Measurements from ENCODE around the gene PAQR3.

The PAQR3 gene

DNA sequence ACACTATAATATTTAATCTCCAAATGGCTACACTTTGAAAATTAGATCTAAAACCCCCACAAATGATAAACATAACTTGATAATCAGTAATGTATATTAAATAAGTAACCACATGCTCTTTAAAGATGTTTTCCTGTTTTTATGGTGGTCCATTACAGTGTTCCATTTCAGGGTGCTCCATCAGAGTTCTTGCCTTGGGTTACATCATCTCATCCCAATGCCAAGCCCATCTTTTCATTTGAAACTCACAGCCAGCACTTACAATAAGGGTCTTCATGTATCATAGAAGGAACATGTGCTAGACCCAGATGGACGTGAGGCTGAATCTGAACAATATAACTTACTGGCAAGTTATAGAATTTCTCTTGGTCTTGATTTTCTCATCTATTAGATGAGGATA lies 10.5 kb upstream of the PAQR3 start:
- TF ChIP-seq TCF4 (CRISPR knock-in tag; IDR thresholded peaks at IDR 0.05; ENCODE audit: borderline replicate concordance) (no peak), BACH2 (CRISPR knock-in tag; IDR thresholded peaks at IDR 0.05; ENCODE audit: borderline replicate concordance) (no peak), CSDC2 (CRISPR knock-in tag; IDR thresholded peaks at IDR 0.05) (no peak), ISL1 (CRISPR knock-in tag; IDR thresholded peaks at IDR 0.05) (no peak), GLIS3 (CRISPR knock-in tag; IDR thresholded peaks at IDR 0.05) (no peak)
- TF ChIP-seq, protein P1, sequence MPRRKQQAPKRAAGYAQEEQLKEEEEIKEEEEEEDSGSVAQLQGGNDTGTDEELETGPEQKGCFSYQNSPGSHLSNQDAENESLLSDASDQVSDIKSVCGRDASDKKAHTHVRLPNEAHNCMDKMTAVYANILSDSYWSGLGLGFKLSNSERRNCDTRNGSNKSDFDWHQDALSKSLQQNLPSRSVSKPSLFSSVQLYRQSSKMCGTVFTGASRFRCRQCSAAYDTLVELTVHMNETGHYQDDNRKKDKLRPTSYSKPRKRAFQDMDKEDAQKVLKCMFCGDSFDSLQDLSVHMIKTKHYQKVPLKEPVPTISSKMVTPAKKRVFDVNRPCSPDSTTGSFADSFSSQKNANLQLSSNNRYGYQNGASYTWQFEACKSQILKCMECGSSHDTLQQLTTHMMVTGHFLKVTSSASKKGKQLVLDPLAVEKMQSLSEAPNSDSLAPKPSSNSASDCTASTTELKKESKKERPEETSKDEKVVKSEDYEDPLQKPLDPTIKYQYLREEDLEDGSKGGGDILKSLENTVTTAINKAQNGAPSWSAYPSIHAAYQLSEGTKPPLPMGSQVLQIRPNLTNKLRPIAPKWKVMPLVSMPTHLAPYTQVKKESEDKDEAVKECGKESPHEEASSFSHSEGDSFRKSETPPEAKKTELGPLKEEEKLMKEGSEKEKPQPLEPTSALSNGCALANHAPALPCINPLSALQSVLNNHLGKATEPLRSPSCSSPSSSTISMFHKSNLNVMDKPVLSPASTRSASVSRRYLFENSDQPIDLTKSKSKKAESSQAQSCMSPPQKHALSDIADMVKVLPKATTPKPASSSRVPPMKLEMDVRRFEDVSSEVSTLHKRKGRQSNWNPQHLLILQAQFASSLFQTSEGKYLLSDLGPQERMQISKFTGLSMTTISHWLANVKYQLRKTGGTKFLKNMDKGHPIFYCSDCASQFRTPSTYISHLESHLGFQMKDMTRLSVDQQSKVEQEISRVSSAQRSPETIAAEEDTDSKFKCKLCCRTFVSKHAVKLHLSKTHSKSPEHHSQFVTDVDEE (CRISPR knock-in tag; IDR thresholded peaks at IDR 0.05): no peak
- no peak for ATAC-seq

DNA sequence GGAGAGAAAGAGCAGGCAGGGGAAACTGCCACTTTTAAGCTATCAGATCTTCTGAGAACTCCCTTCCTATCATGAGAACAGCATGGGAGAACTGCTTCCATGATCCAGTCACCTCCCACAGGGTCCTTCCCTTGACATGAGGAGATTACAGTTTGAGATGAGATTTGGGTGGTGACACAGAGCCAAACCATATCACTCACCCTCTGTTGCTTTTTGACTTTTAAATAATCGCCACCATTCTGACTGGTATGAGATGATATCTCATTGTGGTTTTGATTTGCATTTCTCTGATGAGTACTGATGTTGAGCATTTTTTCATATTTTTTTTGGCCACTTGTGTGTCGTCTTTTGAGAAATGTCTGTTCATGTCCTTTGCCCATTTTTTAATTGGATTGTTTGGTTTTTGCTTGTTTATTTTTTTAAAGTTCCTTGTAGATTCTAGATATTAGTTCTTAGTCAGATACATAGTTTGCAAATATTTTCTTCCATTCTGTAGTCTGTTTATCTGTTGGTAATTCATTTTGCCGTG lies 6.5 kb upstream of the PAQR3 start:
- no peak for ATAC-seq

DNA sequence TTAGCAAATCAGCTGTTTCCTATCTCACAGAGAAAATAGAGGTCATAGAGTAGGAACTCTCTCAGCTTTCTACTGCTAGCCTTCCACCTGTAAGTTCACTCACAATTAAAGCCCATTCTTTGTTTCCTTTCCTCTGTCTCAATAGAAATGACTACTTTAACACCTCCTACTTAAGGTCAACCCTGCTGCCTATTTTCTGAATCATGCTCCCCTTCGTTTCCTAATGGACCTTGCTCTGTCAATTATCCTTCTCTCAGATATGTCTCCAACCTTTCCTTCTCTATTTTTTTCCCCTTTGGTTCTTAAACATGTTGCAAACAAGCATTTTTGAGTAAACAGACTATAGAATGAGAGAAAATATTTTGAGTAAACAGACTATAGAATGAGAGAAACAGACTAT lies 5.1 kb upstream of the PAQR3 start:
- TF ChIP-seq SNAI2 (CRISPR knock-in tag; IDR thresholded peaks at IDR 0.05): no peak
- ATAC-seq: no peak

More for the DNA sequence above, 6.5 kb upstream of the PAQR3 start:
- no peak for TF ChIP-seq ZC3H10 (CRISPR knock-in tag; IDR thresholded peaks at IDR 0.05)
- TF ChIP-seq ZNF70 (CRISPR knock-in tag; IDR thresholded peaks at IDR 0.05): no peak
- no peak for TF ChIP-seq BACH2 (CRISPR knock-in tag; IDR thresholded peaks at IDR 0.05; ENCODE audit: borderline replicate concordance)
- TF ChIP-seq ZFP30 (CRISPR knock-in tag; IDR thresholded peaks at IDR 0.05): no peak
- TF ChIP-seq TCF4 (CRISPR knock-in tag; IDR thresholded peaks at IDR 0.05; ENCODE audit: borderline replicate concordance): no peak
- TF ChIP-seq, protein P1 (CRISPR knock-in tag; IDR thresholded peaks at IDR 0.05): no peak
- TF ChIP-seq, protein P2, sequence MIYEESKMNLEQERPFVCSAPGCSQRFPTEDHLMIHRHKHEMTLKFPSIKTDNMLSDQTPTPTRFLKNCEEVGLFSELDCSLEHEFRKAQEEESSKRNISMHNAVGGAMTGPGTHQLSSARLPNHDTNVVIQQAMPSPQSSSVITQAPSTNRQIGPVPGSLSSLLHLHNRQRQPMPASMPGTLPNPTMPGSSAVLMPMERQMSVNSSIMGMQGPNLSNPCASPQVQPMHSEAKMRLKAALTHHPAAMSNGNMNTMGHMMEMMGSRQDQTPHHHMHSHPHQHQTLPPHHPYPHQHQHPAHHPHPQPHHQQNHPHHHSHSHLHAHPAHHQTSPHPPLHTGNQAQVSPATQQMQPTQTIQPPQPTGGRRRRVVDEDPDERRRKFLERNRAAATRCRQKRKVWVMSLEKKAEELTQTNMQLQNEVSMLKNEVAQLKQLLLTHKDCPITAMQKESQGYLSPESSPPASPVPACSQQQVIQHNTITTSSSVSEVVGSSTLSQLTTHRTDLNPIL (CRISPR knock-in tag; IDR thresholded peaks at IDR 0.05; ENCODE audit: low read depth): no peak
- TF ChIP-seq RARB (CRISPR knock-in tag; IDR thresholded peaks at IDR 0.05): no peak
- TF ChIP-seq ZNF565 (CRISPR knock-in tag; conservative IDR thresholded peaks at IDR 0.05; ENCODE audit: low read depth): no peak
- TF ChIP-seq, protein P3, sequence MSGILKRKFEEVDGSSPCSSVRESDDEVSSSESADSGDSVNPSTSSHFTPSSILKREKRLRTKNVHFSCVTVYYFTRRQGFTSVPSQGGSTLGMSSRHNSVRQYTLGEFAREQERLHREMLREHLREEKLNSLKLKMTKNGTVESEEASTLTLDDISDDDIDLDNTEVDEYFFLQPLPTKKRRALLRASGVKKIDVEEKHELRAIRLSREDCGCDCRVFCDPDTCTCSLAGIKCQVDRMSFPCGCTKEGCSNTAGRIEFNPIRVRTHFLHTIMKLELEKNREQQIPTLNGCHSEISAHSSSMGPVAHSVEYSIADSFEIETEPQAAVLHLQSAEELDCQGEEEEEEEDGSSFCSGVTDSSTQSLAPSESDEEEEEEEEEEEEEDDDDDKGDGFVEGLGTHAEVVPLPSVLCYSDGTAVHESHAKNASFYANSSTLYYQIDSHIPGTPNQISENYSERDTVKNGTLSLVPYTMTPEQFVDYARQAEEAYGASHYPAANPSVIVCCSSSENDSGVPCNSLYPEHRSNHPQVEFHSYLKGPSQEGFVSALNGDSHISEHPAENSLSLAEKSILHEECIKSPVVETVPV (CRISPR knock-in tag; IDR thresholded peaks at IDR 0.05): no peak
- no peak for TF ChIP-seq ZNF8 (CRISPR knock-in tag; IDR thresholded peaks at IDR 0.05)
- no peak for TF ChIP-seq CSDC2 (CRISPR knock-in tag; IDR thresholded peaks at IDR 0.05)
- no peak for TF ChIP-seq ESRRG (CRISPR knock-in tag; IDR thresholded peaks at IDR 0.05)
- TF ChIP-seq ARNTL (CRISPR knock-in tag; IDR thresholded peaks at IDR 0.05; ENCODE audit: borderline replicate concordance, low read depth): no peak
- TF ChIP-seq ZFP3 (CRISPR knock-in tag; IDR thresholded peaks at IDR 0.05): no peak
- TF ChIP-seq TOX (CRISPR knock-in tag; IDR thresholded peaks at IDR 0.05; ENCODE audit: borderline replicate concordance): no peak
- TF ChIP-seq, protein P4, sequence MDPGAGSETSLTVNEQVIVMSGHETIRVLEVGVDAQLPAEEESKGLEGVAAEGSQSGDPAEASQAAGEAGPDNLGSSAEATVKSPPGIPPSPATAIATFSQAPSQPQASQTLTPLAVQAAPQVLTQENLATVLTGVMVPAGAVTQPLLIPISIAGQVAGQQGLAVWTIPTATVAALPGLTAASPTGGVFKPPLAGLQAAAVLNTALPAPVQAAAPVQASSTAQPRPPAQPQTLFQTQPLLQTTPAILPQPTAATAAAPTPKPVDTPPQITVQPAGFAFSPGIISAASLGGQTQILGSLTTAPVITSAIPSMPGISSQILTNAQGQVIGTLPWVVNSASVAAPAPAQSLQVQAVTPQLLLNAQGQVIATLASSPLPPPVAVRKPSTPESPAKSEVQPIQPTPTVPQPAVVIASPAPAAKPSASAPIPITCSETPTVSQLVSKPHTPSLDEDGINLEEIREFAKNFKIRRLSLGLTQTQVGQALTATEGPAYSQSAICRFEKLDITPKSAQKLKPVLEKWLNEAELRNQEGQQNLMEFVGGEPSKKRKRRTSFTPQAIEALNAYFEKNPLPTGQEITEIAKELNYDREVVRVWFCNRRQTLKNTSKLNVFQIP (CRISPR knock-in tag; IDR thresholded peaks at IDR 0.05; ENCODE audit: borderline replicate concordance, low read depth): no peak
- TF ChIP-seq PPARA (CRISPR knock-in tag; IDR thresholded peaks at IDR 0.05; ENCODE audit: borderline replicate concordance): no peak
- TF ChIP-seq OSR1 (CRISPR knock-in tag; IDR thresholded peaks at IDR 0.05): no peak
- TF ChIP-seq SNAI2 (CRISPR knock-in tag; IDR thresholded peaks at IDR 0.05): no peak

Measured in SK-N-SH treated with all-trans-retinoic acid at 6 μM for 48 hours (cell line).